ENCODE results near the gene AIF1. TPM values are rescaled to one million over a fixed set of nuclear protein-coding genes. Genes with fewer than 3 reads are reported as not detected.
A peak's percentile ranks its signal among the peaks of the same experiment; 100 is the strongest.

The AIF1 gene
- polyA plus RNA-seq, 1 donor (not counting 4 experiments of a cell fraction or from before 2014, with no cell fraction given) = not detected

DNA sequence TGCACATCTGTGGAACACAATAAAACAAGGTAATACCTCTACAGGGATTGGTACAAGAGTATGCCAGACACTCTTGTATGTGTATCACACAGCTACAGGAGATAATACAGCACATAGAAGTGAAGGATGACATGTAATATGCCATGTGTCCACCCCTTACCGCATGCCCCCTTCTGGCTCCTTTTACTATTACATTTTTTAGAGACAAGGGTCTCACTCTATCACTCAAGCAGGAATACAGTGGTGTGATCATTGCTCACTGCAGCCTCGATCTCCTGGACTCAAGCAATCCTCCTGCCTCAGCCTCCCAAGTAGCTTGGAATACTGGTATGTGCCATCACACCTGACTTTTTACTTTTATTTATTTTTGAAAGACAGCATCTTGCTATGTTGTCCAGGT is 18.0 kb upstream of the AIF1 start:
- H3K4me3 ChIP-seq (ENCODE audit: control insufficient read depth in 2 of 3, extremely low read depth in 1 of 3, insufficient read depth in 2 of 3, low read depth in 1 of 3, low read length in 3 of 3) = no peak overlapping the region
- DNase-seq (ENCODE audit: low read depth, low spot score) = no peak
- no peak overlapping the region for H3K9ac ChIP-seq (ENCODE audit: control insufficient read depth, extremely low read depth, insufficient read depth, low read length)
- FAIRE-seq = no peak
- H2AFZ ChIP-seq (ENCODE audit: control insufficient read depth, low read length) = no peak overlapping the region
- dilution Hi-C loops (cut with MboI; ENCODE audit: extremely low pct_ligation_motif_present, low sequenced_read_pairs) = no loop called here
- no peak overlapping the region for H3K27ac ChIP-seq (ENCODE audit: control insufficient read depth, insufficient read depth, low read length)
- H4K20me1 ChIP-seq (ENCODE audit: control insufficient read depth, extremely low read depth, insufficient read depth, low read length) = no peaks in the 10 kb centered on the region
- no peak overlapping the region for H3K4me2 ChIP-seq (ENCODE audit: control insufficient read depth, extremely low read depth, insufficient read depth, low read depth, low read length)
- no peaks in the 10 kb centered on the region for H3K27me3 ChIP-seq (ENCODE audit: control insufficient read depth, extremely low read depth, insufficient read depth, low read length)
- no peaks in the 10 kb centered on the region for H3K79me2 ChIP-seq (ENCODE audit: control insufficient read depth, insufficient read depth, low read length)
- peak; percentile 3 to 47 (median 34) for TF ChIP-seq CTCF (optimal IDR thresholded peaks at IDR 0.05 in 1 of 3, IDR thresholded peaks at IDR 0.05 in 1 of 3, conservative IDR thresholded peaks at IDR 0.05 in 1 of 3; ENCODE audit: extremely low read depth in 1 of 3, insufficient read depth in 2 of 3, low read length in 3 of 3)
- no peak for TF ChIP-seq EZH2 (IDR thresholded peaks at IDR 0.05; ENCODE audit: low read length)
- no peaks in the 10 kb centered on the region for H3K36me3 ChIP-seq (ENCODE audit: control insufficient read depth in 2 of 2, extremely low read depth in 1 of 2, insufficient read depth in 2 of 2, low read length in 2 of 2)
- H3K9me3 ChIP-seq (ENCODE audit: control insufficient read depth, low read depth, low read length) = no peaks in the 10 kb centered on the region
- H3K9me1 ChIP-seq (ENCODE audit: control insufficient read depth, extremely low read depth, insufficient read depth, low read length) = no peaks in the 10 kb centered on the region
- H3K4me1 ChIP-seq (ENCODE audit: control insufficient read depth, extremely low read depth, insufficient read depth, low read length) = no peaks in the 10 kb centered on the region

- H3K36me3 ChIP-seq (ENCODE audit: control insufficient read depth in 2 of 2, extremely low read depth in 1 of 2, insufficient read depth in 2 of 2, low read length in 2 of 2) = no peaks in the 10 kb centered on the region
- no peaks in the 10 kb centered on the region for H3K27me3 ChIP-seq (ENCODE audit: control insufficient read depth, extremely low read depth, insufficient read depth, low read length)
- no peaks in the 10 kb centered on the region for H3K9me3 ChIP-seq (ENCODE audit: control insufficient read depth, low read depth, low read length)
- H3K4me2 ChIP-seq (ENCODE audit: control insufficient read depth, extremely low read depth, insufficient read depth, low read depth, low read length) = no peak overlapping the region
- H4K20me1 ChIP-seq (ENCODE audit: control insufficient read depth, extremely low read depth, insufficient read depth, low read length) = no peaks in the 10 kb centered on the region
- no peak overlapping the region for H2AFZ ChIP-seq (ENCODE audit: control insufficient read depth, low read length)
- FAIRE-seq (no peak), DNase-seq (ENCODE audit: low read depth, low spot score) (no peak)
- H3K9me1 ChIP-seq (ENCODE audit: control insufficient read depth, extremely low read depth, insufficient read depth, low read length) = no peaks in the 10 kb centered on the region
- no peak overlapping the region for H3K9ac ChIP-seq (ENCODE audit: control insufficient read depth, extremely low read depth, insufficient read depth, low read length)
- dilution Hi-C loops (cut with MboI; ENCODE audit: extremely low pct_ligation_motif_present, low sequenced_read_pairs) = no loop called here
- H3K4me1 ChIP-seq (ENCODE audit: control insufficient read depth, extremely low read depth, insufficient read depth, low read length) = no peaks in the 10 kb centered on the region
- no peaks in the 10 kb centered on the region for H3K79me2 ChIP-seq (ENCODE audit: control insufficient read depth, insufficient read depth, low read length)
- no peak for TF ChIP-seq EZH2 (IDR thresholded peaks at IDR 0.05; ENCODE audit: low read length)
- no peak for TF ChIP-seq CTCF (optimal IDR thresholded peaks at IDR 0.05 in 1 of 3, IDR thresholded peaks at IDR 0.05 in 1 of 3, conservative IDR thresholded peaks at IDR 0.05 in 1 of 3; ENCODE audit: extremely low read depth in 1 of 3, insufficient read depth in 2 of 3, low read length in 3 of 3)
- no peak overlapping the region for H3K4me3 ChIP-seq (ENCODE audit: control insufficient read depth in 2 of 3, extremely low read depth in 1 of 3, insufficient read depth in 2 of 3, low read depth in 1 of 3, low read length in 3 of 3)
- no peak overlapping the region for H3K27ac ChIP-seq (ENCODE audit: control insufficient read depth, insufficient read depth, low read length)
These were observed 7.7 kb upstream of the AIF1 start for GRCh38 chr6:31607317-31607716.
